CD1c-positive myeloid dendritic cell (primary cell): ENCODE measurements around the gene SLC29A2.

Source experiments
- DNase-seq: peaks from one replicate; pipeline ENCODE4 v3.0.0-alpha.2; 2016; ENCODE audit errors: extremely low spot score

The SLC29A2 gene, protein sequence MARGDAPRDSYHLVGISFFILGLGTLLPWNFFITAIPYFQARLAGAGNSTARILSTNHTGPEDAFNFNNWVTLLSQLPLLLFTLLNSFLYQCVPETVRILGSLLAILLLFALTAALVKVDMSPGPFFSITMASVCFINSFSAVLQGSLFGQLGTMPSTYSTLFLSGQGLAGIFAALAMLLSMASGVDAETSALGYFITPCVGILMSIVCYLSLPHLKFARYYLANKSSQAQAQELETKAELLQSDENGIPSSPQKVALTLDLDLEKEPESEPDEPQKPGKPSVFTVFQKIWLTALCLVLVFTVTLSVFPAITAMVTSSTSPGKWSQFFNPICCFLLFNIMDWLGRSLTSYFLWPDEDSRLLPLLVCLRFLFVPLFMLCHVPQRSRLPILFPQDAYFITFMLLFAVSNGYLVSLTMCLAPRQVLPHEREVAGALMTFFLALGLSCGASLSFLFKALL

GRCh38 chr11:66371627-66372415 lies at the start of gene SLC29A2:
SLC29A2 (minus strand) TSS chr11:66371760; CDS start chr11:66371591, 169 bp downstream.
- DNase-seq = peak; percentile 49

DNA sequence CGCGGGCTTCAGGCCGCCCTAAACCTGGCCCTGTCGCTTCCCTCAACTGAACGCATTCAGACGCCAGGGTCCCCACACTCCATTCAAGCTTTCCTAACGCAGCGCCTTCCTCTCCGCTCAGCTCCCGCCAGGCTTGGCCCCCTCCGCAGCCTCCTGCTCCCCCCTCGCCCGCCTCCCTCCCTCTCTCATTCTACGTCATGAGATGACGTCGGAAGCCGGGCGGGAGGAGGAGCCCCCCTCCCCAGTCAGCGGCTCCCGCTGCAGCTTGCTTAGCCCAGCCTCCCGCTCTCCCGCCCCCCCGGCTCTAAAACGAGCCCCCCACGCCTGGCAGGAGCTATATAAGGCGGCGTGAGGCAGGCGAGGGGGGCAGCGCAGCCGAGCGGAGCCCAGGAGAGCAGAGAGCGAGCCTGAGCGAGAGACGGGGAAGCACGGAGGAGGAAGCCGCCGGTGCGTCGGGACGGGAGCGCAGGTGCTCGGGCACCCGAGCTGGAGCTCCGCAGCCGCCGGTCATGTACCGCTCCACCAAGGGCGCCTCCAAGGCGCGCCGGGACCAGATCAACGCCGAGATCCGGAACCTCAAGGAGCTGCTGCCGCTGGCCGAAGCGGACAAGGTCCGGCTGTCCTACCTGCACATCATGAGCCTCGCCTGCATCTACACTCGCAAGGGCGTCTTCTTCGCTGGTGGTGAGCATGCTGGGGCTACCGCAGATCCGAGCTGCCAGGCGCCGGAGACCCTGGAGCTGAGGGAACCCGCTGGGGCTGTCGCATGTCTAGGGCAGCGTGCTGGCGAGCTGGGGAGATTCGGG lies 49.3 kb upstream of the SLC29A2 start, which contains the start of gene NPAS4:
TSS of gene NPAS4 (plus strand) at position 365 of the 806 bp plus-strand sequence. CDS start at position 510, 145 bp downstream.
- DNase-seq = no peak

- no peak for DNase-seq
Measured at GRCh38 chr11:66419825-66420224, 48.3 kb upstream of the SLC29A2 start.

GRCh38 chr11:66418986-66419308 lies 47.4 kb upstream of the SLC29A2 start:
- no peak for DNase-seq

DNA sequence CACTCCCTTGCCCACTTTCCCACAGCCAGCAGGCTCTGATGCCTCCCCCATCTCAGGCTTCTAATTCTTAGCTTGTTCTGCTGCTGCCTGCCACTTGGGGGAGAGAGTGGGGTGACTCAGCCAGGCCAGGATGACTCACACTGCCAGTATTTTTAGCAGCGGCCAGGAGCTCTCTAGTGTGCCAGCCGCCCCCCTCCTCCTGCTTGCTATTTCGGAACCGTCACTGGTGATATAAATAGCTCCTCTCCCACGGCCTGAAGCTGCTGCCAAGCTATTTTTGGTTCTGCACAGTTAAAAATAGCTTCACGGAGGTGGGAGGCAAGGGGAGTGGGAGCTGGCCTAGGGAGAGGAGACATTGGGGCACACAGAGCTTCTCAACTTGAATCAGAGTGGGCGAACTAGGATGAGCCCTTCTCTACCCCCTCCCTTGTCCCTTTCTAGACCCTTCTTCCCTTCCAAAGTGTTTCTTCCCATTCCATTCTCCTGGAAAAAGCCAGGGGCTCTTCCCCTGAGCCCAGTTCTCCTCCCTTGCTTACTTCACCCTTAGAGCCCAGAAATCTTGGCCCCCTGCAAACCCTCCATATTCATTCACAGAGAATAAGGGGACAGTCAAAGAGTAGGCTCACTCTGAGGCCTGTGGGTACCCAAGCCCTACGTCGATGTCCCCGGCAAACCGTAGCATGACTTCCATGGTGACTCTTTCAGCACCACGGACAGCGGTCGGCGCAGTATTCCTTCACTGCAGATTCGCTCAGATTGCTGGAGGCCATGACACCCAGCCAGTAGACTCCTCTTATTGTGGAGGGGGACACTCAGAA lies 46.8 kb upstream of the SLC29A2 start:
- DNase-seq = peak; percentile 81

DNA sequence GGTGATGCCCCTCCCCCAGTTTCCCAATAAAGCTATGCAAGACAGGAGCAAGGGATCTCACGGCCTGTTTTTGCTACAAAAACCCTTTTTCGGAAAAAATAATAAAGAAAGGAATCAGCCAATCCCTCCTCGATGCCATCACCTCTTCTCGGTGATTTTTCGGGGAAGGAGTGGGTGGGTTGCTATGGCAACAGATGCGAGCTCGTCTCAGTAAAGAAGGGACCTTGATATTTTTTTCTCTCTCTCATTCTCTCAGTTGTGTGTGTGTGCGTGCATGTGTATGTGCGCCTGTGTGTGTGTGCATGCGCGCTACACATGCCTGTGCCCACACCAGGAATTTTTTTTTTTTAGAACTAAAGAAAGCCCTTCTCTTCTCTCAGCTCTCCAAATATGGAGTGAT lies 45.4 kb upstream of the SLC29A2 start:
- DNase-seq = no peak

- no peak for DNase-seq
Measured at GRCh38 chr11:66415423-66415822, 43.9 kb upstream of the SLC29A2 start.

GRCh38 chr11:66414120-66414934 lies 42.8 kb upstream of the SLC29A2 start:
- DNase-seq = no peak

DNA sequence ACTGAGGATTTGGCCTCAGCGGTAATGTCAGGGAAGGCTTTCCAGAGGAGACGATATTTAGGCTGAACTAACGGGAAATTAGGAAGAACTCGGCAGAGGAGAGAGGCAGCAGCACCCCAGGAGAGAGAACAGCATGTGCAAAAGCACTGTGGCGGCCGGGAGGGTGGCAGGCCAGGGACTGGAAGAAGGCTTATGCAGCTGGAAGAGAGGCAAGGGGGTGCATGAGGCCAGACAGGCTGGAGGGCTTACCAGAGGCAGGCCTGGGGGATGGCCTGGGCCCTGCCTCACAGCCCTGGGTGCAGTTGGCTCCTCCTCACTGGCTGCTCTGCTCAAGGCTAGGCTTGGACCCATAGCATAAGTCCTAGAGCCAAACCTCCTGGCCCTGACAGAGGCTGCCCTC lies 41.6 kb upstream of the SLC29A2 start:
- DNase-seq = no peak

DNA sequence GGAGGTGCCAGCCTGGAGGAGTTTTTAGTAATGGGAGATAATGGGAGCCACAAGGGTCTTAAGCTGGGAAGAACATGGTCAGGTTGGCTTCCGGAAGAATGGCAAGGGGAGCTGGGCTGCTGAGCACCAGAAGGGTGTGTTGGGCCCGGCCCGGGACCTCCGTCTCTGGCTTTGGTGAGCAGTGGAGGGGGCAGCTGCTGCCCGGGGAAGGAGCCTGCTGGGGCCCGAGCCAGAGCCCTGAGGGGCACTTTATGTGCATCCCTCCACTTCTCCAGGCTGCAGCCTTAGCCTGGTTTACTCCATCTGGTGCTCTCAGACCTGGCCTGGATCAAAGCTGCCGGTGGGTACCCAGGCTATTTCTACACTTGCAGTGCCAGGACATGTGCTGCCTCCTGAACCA lies 40.5 kb upstream of the SLC29A2 start:
- DNase-seq = no peak

GRCh38 chr11:66411323-66411722 lies 39.8 kb upstream of the SLC29A2 start:
- DNase-seq = no peak

DNA sequence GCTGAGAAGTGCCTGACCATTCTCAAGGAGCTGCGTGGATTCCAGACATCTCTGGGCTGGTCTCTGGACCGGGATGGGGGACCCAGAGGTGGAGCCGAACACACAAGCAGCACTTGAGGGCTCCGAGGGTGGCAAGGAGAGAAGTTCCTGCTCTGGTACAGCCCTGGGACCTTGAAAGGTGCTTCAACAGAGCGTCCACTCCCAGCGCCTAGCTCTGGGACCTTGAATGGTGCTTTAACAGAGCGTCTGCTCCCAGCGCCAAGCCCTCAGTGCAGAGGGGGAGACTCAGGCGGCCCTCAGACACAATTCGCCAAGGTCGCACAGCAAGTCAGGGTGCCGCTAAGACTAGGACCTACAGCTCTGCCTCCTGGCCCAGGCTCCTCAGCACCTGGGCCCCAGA lies 38.6 kb upstream of the SLC29A2 start:
- DNase-seq = no peak

DNA sequence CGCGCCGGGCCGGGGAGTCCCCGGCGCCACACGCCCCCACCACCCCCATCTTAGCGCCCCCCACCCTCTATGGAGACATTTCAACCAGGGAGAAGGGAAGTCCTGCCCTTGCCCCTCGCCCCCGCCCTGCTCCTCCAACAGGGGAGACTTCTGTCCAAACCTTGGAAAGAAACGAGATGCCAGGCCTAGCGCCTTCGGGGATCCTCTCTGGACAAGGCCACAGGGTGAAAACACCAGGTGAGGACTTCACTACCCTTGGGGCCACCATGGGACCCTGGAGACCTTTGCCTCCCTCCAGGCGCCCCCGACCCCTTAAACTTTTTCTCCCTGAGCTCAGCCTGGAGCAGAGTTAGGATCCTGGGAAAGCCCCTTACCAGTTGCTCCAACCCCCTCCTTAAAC lies 37.7 kb upstream of the SLC29A2 start:
- DNase-seq = no peak

DNA sequence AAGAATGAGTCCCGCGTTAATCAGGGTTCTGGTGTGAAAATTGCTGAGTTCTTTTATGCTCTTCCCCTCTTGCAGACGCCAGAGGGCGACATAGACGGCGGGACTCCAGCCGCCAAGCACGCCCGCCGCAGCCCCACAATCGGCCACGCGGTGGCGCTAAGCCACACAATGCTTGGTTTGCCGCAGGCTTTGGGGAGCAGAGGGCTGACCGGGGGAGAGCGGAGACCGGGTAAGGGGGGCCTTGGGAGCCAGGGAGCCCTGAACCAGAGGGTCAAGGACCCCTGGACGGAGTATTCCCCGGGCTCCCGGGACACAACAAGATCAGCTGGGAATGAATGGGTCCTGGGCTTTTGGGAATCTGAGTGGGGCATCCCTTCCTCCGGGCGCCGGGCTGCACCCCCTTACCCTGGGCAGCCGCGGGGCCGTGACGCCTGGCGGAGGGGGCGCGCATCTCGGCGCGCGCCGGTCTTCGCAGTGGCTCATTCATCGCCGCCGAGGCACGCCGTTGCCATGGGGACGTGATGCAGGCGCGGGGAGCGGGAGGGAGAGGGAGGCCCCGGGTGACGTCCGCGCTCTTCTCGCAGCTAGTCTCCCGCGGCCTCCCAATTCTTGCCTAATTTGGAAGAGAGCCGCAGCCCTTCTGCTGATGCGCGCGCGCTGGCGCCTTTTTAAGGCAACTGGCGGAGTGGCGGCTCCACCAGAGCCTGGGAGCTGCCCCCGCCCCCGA lies 37.1 kb upstream of the SLC29A2 start:
- DNase-seq = peak; percentile 95

GRCh38 chr11:66407651-66408050 lies 36.1 kb upstream of the SLC29A2 start:
- DNase-seq = no peak

- no peak for DNase-seq
Measured at GRCh38 chr11:66393954-66394353, 22.4 kb upstream of the SLC29A2 start.

DNA sequence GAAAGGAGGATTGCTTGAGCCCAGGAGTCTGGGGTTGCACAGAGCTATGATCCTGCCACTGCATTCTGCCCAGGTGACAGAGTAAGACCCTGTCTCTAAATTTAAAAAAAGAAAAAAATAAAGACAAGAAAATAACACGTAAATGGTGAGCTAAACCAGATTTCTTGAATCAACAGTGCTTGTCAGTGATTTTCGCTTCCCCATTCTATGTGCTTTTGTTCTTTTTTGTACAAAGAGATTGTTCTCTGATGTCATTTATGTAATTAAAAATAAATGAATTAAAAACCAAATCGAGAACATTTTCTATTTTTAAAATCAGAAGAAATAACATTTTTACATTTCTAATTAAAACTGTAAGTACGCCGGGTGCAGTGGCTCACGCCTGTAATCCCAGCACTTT lies 19.8 kb upstream of the SLC29A2 start:
- no peak for DNase-seq

DNA sequence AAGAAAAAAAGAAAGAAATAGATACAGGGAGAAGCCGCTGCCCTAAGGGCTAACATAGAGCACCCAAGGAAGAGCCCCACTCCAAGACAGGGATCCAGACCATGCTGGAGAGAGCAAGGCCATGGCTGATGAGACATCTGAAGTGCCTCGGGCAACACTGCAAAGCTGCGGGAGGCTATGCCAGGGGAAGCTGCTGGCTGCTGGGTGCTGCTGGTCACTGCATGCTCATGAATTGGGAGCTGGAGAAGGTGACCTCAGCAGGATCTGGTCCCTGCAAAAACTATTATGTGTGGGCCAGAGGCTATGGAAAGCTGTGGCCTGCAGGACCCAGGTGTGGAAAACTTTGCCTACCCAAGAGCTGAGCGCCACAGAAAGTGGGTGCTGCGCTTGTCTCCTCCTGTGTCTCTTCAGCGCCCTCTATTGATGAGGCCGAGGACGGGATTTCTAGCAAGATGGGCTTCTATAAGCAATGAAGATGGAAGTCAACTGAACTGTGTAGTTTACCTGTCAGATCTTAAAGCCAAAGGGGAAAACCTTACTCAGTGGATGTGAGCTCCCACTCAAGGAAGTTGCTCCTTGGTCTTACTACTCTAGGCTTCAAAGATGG lies 17.3 kb upstream of the SLC29A2 start:
- DNase-seq = peak; percentile 78
